Subcutaneous adipose tissue (tissue), 4 donors: Measurements from ENCODE around the gene ITGAD. TPM values are rescaled to one million over a fixed set of nuclear protein-coding genes. Genes with fewer than 3 reads are reported as not detected.

Experiments
- CTCF ChIP-seq: fragments of 450-650 bp; IDR thresholded peaks from one replicate; pipeline ENCODE4 v1.5.1; 2016; ENCODE audit warnings: low read depth, mild to moderate bottlenecking, control low read depth, antibody characterized with exemption, moderate library complexity
- total RNA-seq, 4 donors: library from RNA; depleted of rRNA; stranded (reverse); fragments of >200 nt; gene quantifications; one replicate each; pipeline ENCODE4 v1.1.0, GENCODE V29; 2016

The ITGAD gene
- total RNA-seq, 4 donors from 2014 or later: 0.22 to 0.68 (median 0.65) TPM; not detected in 1

GRCh38 chr16:31472709-31473203 is 79.6 kb downstream of the ITGAD start:
- TF ChIP-seq CTCF: no peak

GRCh38 chr16:31473264-31473984 is 80.3 kb downstream of the ITGAD start:
- no peak for TF ChIP-seq CTCF

GRCh38 chr16:31474173-31474714 is 81.1 kb downstream of the ITGAD start:
- no peak for TF ChIP-seq CTCF

GRCh38 chr16:31474773-31475738 is 81.9 kb downstream of the ITGAD start:
- TF ChIP-seq CTCF: no peak

GRCh38 chr16:31475946-31476302 is 82.8 kb downstream of the ITGAD start:
- TF ChIP-seq CTCF: no peak

Other genes starting within 250 kb of the ITGAD start
- 10 to 100 TPM in 2 of 4 donors, 1 to 10 TPM in 2; 2.6 to 11.3 (median 8.3) TPM for gene PRSS36, start 243.3 kb upstream of the ITGAD start, total RNA-seq
- gene FUS, start 213.2 kb upstream of the ITGAD start, total RNA-seq: 10 to 100 TPM; 53.7 to 92.5 (median 66.2) TPM
- gene PYCARD, start 190.6 kb upstream of the ITGAD start, total RNA-seq: 10 to 100 TPM; 27.1 to 88.4 (median 49.7) TPM
- not detected for gene TRIM72, start 179.2 kb upstream of the ITGAD start, total RNA-seq
- gene PYDC1, start 176.2 kb upstream of the ITGAD start, total RNA-seq: not detected
- 10 to 100 TPM; 12.4 to 72.2 (median 29.8) TPM for gene ITGAM, start 133.4 kb upstream of the ITGAD start, total RNA-seq
- gene ITGAX, start 38.2 kb upstream of the ITGAD start, total RNA-seq: 100 to 1,000 TPM in 1 of 4 donors, 1 to 10 TPM in 3; 4.7 to 158 (median 7.3) TPM
- gene COX6A2, start 35.0 kb downstream of the ITGAD start, total RNA-seq: not detected
- 1 to 10 TPM in 3 of 4 donors, under 1 TPM in 1; 0.98 to 2.4 (median 1.3) TPM for gene ZNF843, start 49.5 kb downstream of the ITGAD start, total RNA-seq
- 1 to 10 TPM; 2.5 to 7.7 (median 4.4) TPM for gene ARMC5, start 66.2 kb downstream of the ITGAD start, total RNA-seq
- 10 to 100 TPM; 12.6 to 35.0 (median 19.7) TPM for gene TGFB1I1, start 78.8 kb downstream of the ITGAD start, total RNA-seq
- gene SLC5A2, start 89.8 kb downstream of the ITGAD start, total RNA-seq: not detected
- gene RUSF1, start 115.1 kb downstream of the ITGAD start, total RNA-seq: 10 to 100 TPM; 20.2 to 49.2 (median 34.2) TPM
- gene AHSP, start 134.6 kb downstream of the ITGAD start, total RNA-seq: 1 to 10 TPM in 1 of 4 donors, not detected in 3; 4.7 TPM